Activated naive CD8-positive, alpha-beta T cell treated with anti-CD3 and anti-CD28 coated beads, Interleukin-2, amount 10 ng/mL, durations not matched to agents 7 days and 5 days (primary cell): ENCODE data around the gene CACNB1. TPM values are rescaled to one million over a fixed set of nuclear protein-coding genes. Genes with fewer than 3 reads are reported as not detected.

Experiments
- ATAC-seq: fragments of 150-1000 bp; cut with Tn5 transposase; one replicate; pipeline ENCODE4 v1.10.0; 2021; ENCODE audit warnings: low read depth, moderate library complexity
- POLR2A ChIA-PET: fragments of 350-600 bp; sonication (Branson Sonifier 250); formaldehyde crosslinking; loops from one replicate; lab custom pipeline; 2021; ENCODE audit warnings: antibody characterized with exemption; lab: Charles Lee
- DNase-seq: peaks from one replicate; pipeline ENCODE4 v3.0.0; 2021
- H3K27ac Mint-ChIP-seq: one replicate; pipeline ENCODE4 v1.8.0; 2022; ENCODE audit warnings: mild to moderate bottlenecking, mixed read lengths
- H3K27me3 Mint-ChIP-seq: one replicate; pipeline ENCODE4 v1.8.0; 2022; ENCODE audit warnings: mild to moderate bottlenecking, moderate library complexity, mixed read lengths
- H3K36me3 Mint-ChIP-seq: one replicate; pipeline ENCODE4 v1.8.0; 2021; ENCODE audit warnings: mild to moderate bottlenecking, mixed read lengths
- H3K4me1 Mint-ChIP-seq: one replicate; pipeline ENCODE4 v1.8.0; 2021; ENCODE audit warnings: mixed read lengths
- H3K4me3 Mint-ChIP-seq: one replicate; pipeline ENCODE4 v1.8.0; 2022; ENCODE audit warnings: mild to moderate bottlenecking, moderate library complexity, mixed read lengths
- H3K9me3 Mint-ChIP-seq: one replicate; pipeline ENCODE4 v1.8.0; 2021; ENCODE audit warnings: mixed read lengths
- total RNA-seq, 2 experiments: library from RNA; stranded (reverse); gene quantifications; one replicate each; pipeline ENCODE4 v1.2.3, GENCODE V29; 2021

Gene CACNB1
- total RNA-seq, 2 experiments from 2014 or later, result 25.9 to 27.2 TPM

- Mint-ChIP-seq H3K27me3 (peaks cover 3% of the 10 kb centered on the region), H3K4me3 (no peak overlapping the region), H3K27ac (no peak overlapping the region), H3K9me3 (no peaks in the 10 kb centered on the region), H3K4me1 (peaks cover 14% of the 10 kb centered on the region), H3K36me3 (peaks cover 12% of the 10 kb centered on the region)
- ATAC-seq (peak; percentile 12), DNase-seq (no peak)
- POLR2A ChIA-PET, result interaction anchor here (0.6 to 2.3 kb wide), 5 partner anchors 8 to 105 kb away, joined by 3 to 14 read pairs (median 5); partner anchors contain the start of gene RPL19
Measured at GRCh38 chr17:39208136-39208535, 10.7 kb upstream of the CACNB1 start.

- DNase-seq (no peak), ATAC-seq (no peak)
- no peak overlapping the region for H3K27ac Mint-ChIP-seq
- H3K9me3 Mint-ChIP-seq, result no peaks in the 10 kb centered on the region
- peaks cover under 1% of the 10 kb centered on the region for H3K27me3 Mint-ChIP-seq
- H3K4me3 Mint-ChIP-seq, result no peak overlapping the region
- POLR2A ChIA-PET, result no interaction called here
- H3K4me1 Mint-ChIP-seq, result peaks cover 31% of the 10 kb centered on the region
- H3K36me3 Mint-ChIP-seq, result peaks cover 34% of the 10 kb centered on the region
Measured at GRCh38 chr17:39205112-39205526, 7.7 kb upstream of the CACNB1 start.

DNA sequence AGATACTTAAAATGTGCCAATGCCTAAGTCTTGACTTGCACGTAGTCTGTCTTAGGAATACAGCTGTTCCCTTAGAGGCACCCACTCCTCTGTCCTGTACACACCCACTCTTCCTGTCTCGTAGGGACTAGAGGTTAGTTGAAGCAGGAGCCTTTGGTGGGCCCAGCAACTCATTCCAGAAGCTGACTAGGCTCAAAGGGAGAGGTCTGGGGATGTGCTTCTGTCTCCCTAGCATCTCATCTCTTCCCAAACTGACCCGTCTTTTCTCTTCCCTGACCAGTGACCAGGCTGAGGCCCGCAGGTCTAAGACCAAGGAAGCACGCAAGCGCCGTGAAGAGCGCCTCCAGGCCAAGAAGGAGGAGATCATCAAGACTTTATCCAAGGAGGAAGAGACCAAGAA lies 6.8 kb upstream of the CACNB1 start:
- H3K4me1 Mint-ChIP-seq, result peaks cover 33% of the 10 kb centered on the region
- DNase-seq, result no peak
- peaks cover 34% of the 10 kb centered on the region for H3K36me3 Mint-ChIP-seq
- no peak overlapping the region for H3K4me3 Mint-ChIP-seq
- no peak for ATAC-seq
- H3K27me3 Mint-ChIP-seq, result no peaks in the 10 kb centered on the region
- POLR2A ChIA-PET, result interaction anchor here (0.8 to 1.0 kb wide), 2 partner anchors 34 to 40 kb away, joined by 3 to 4 read pairs; no protein-coding TSS in a partner anchor
- H3K9me3 Mint-ChIP-seq, result no peaks in the 10 kb centered on the region
- peak overlapping the region; percentile 32 for H3K27ac Mint-ChIP-seq

DNA sequence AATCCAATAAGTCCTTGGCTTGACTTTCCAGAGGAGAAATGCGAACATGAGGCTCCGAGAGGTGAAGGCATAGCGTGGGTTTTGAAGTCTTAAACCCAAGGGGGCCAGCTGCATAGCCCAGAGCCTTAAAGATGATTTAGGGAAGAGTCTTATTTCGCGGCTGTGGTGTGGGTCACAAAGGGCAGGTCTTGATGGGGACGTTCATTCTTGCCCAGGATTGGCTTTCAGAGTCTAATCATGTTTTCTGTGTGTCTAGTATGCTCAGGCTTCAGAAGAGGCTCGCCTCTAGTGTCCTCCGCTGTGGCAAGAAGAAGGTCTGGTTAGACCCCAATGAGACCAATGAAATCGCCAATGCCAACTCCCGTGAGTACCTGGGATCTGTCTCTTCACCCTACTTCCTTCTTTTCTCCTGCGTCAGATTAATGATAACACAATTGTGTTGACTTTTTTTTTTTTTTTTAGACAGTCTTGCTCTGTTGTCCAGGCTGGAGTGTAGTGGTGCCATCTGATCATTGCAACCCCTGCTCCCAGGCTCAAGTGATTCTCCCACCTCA lies 3.6 kb upstream of the CACNB1 start:
- Mint-ChIP-seq H3K9me3 (no peaks in the 10 kb centered on the region), H3K36me3 (peaks cover 34% of the 10 kb centered on the region), H3K27ac (peak overlapping the region; percentile 97), H3K4me3 (peak overlapping the region; percentile 95), H3K4me1 (peaks cover 43% of the 10 kb centered on the region), H3K27me3 (no peaks in the 10 kb centered on the region)
- ATAC-seq (no peak), DNase-seq (no peak)
- POLR2A ChIA-PET, result interaction anchor here (0.7 to 1.6 kb wide), 2 partner anchors 30 to 364 kb away, joined by 3 to 4 read pairs; no protein-coding TSS in a partner anchor

GRCh38 chr17:39200070-39200879 lies 2.8 kb upstream of the CACNB1 start, which contains the start of gene RPL19:
Gene RPL19, plus strand, starts transcription at chr17:39200283. Its CDS starts 62 bp downstream, at chr17:39200345.
- H3K9me3 Mint-ChIP-seq, result no peaks in the 10 kb centered on the region
- peak; percentile 84 for DNase-seq
- peak within 1 kb of the TSS; percentile 95 for H3K4me3 Mint-ChIP-seq
- no peaks in the 10 kb centered on the region for H3K27me3 Mint-ChIP-seq
- H3K36me3 Mint-ChIP-seq, result peaks cover 34% of the 10 kb centered on the region
- POLR2A ChIA-PET, result interaction anchor here (0.7 to 1.8 kb wide), 20 partner anchors 9 to 726 kb away, joined by 3 to 14 read pairs (median 4); partner anchors contain the start of genes ARL5C, LASP1 and PLXDC1
- peaks cover 50% of the 10 kb centered on the region for H3K4me1 Mint-ChIP-seq
- H3K27ac Mint-ChIP-seq, result peak within 1 kb of the TSS; percentile 97
- peak; percentile 65 for ATAC-seq

- no peaks in the 10 kb centered on the region for H3K9me3 Mint-ChIP-seq
- peak; percentile 80 for DNase-seq
- peak; percentile 64 for ATAC-seq
- POLR2A ChIA-PET, result interaction anchor here (0.7 to 1.8 kb wide), 20 partner anchors 9 to 726 kb away, joined by 3 to 14 read pairs (median 4); partner anchors contain the start of genes ARL5C, LASP1 and PLXDC1
- peaks cover 30% of the 10 kb centered on the region for H3K36me3 Mint-ChIP-seq
- H3K4me1 Mint-ChIP-seq, result peaks cover 54% of the 10 kb centered on the region
- H3K27ac Mint-ChIP-seq, result peak overlapping the region; percentile 97
- H3K27me3 Mint-ChIP-seq, result no peaks in the 10 kb centered on the region
- H3K4me3 Mint-ChIP-seq, result peak overlapping the region; percentile 95
Measured at GRCh38 chr17:39199820-39200069, 2.3 kb upstream of the CACNB1 start.

DNA sequence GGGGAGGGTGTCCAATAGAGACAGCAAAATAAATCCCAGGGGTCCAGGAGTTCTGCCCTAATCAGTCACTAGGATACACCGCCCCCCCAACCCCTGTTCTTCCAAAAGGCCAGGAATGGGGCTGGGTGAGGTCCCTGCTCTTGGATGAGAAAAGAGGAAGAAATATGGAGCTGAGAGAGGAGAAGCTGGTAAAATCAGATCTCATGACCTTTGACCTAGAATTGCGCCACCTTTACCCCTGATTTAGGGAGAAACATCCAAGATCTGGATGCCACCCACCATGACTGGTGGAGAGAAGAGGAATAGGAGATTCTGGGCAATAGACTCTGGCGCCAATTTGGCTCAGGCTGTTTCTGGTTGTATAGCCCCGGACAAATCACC lies 707 bp upstream of the CACNB1 start:
- peaks cover 23% of the 10 kb centered on the region for H3K36me3 Mint-ChIP-seq
- POLR2A ChIA-PET, result no interaction called here
- no peak for ATAC-seq
- peak overlapping the region; percentile 89 for H3K4me3 Mint-ChIP-seq
- no peaks in the 10 kb centered on the region for H3K27me3 Mint-ChIP-seq
- H3K27ac Mint-ChIP-seq, result peak overlapping the region; percentile 72
- peaks cover 58% of the 10 kb centered on the region for H3K4me1 Mint-ChIP-seq
- DNase-seq, result no peak
- no peaks in the 10 kb centered on the region for H3K9me3 Mint-ChIP-seq

- H3K27me3 Mint-ChIP-seq, result no peaks in the 10 kb centered on the region
- H3K36me3 Mint-ChIP-seq, result peaks cover 19% of the 10 kb centered on the region
- H3K9me3 Mint-ChIP-seq, result no peaks in the 10 kb centered on the region
- DNase-seq (peak; percentile 45), ATAC-seq (no peak)
- H3K4me3 Mint-ChIP-seq, result peak overlapping the region; percentile 89
- peaks cover 50% of the 10 kb centered on the region for H3K4me1 Mint-ChIP-seq
- H3K27ac Mint-ChIP-seq, result no peak overlapping the region
- POLR2A ChIA-PET, result interaction anchor here (0.7 to 0.8 kb wide), 3 partner anchors 32 to 342 kb away, joined by 3 read pairs; no protein-coding TSS in a partner anchor
Measured at GRCh38 chr17:39196808-39197291, 619 bp downstream of the CACNB1 start.

- Mint-ChIP-seq H3K36me3 (peaks cover 17% of the 10 kb centered on the region), H3K4me1 (peaks cover 45% of the 10 kb centered on the region), H3K9me3 (no peaks in the 10 kb centered on the region), H3K27ac (peak overlapping the region; percentile 72), H3K4me3 (peak overlapping the region; percentile 89), H3K27me3 (no peaks in the 10 kb centered on the region)
- DNase-seq, result no peak
- POLR2A ChIA-PET, result interaction anchor here (0.6 to 1.2 kb wide), 5 partner anchors 13 to 342 kb away, joined by 3 to 7 read pairs (median 3); partner anchors contain the start of gene ARL5C
- no peak for ATAC-seq
Measured at GRCh38 chr17:39196241-39196807, 1.1 kb downstream of the CACNB1 start.

DNA sequence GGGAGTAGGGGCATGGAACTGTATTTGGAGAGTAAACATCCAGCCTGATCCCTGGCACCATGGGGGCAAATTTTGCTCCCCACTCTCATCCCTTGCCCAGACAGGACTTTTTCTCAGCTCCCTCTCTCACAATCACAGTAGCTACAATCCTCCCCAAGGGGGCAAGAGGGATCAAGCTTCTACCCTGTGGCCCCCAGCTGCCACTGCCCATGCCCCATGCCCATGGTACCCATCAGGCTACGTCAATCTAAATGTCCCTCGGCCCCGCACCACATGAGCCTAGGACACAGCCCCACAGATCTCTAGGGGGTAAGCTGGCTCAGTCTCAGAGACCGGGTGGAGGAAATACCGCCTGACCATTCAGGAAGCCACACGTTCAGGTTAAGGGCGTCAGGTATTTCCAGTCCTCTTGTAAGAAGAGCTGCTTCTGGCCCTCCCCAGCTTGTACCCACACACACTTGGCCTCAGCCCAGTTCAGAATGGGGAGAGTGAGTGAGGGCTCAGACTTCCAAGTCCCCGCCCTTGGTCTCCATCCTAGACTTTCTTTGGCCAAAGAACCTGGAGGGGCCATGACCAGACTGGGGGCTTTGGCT lies 1.8 kb downstream of the CACNB1 start:
- no peaks in the 10 kb centered on the region for H3K27me3 Mint-ChIP-seq
- POLR2A ChIA-PET, result interaction anchor here (0.6 to 1.2 kb wide), 4 partner anchors 11 to 327 kb away, joined by 3 to 7 read pairs (median 3); partner anchors contain the start of gene ARL5C
- H3K4me1 Mint-ChIP-seq, result peaks cover 41% of the 10 kb centered on the region
- H3K36me3 Mint-ChIP-seq, result peaks cover 13% of the 10 kb centered on the region
- no peaks in the 10 kb centered on the region for H3K9me3 Mint-ChIP-seq
- peak overlapping the region; percentile 72 for H3K27ac Mint-ChIP-seq
- H3K4me3 Mint-ChIP-seq, result peak overlapping the region; percentile 89
- no peak for ATAC-seq
- no peak for DNase-seq

DNA sequence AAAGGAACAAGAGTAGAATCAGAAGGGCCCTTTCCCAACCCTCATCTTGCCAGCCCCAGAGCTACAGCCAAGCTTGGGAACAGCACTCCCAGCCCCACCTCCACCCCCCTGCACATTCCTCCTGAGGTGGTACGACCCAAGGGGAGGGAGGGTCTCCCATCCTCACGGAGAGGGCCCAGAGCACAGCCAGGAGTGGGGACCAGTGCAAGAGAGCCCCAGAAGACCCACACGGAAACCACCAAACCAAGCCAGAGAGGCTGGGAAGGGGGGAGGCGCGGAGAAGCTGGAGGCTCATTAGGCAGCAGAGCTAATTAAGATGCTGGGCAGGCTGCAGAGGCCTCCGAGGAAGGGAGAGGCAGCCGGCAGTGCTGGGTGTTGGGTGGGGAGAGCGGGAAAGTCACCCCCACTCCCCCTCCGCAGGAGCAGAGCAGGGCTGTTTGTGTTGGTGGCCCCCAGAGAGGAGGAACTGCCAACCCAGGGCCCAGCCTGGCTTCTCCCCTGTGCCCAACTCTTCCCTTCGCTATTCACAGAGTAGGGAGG lies 2.4 kb downstream of the CACNB1 start:
- POLR2A ChIA-PET, result interaction anchor here (0.8 to 1.2 kb wide), 3 partner anchors 11 to 30 kb away, joined by 3 to 7 read pairs (median 3); partner anchors contain the start of gene ARL5C

More for the DNA sequence above, 2.4 kb downstream of the CACNB1 start:
- Mint-ChIP-seq H3K36me3 (peaks cover 11% of the 10 kb centered on the region), H3K27me3 (no peaks in the 10 kb centered on the region), H3K4me3 (peak overlapping the region; percentile 89), H3K9me3 (no peaks in the 10 kb centered on the region), H3K4me1 (peaks cover 41% of the 10 kb centered on the region), H3K27ac (no peak overlapping the region)
- DNase-seq, result no peak
- ATAC-seq, result no peak
